ENCODE results near the gene ACBD6.
A peak's percentile ranks its signal among the peaks of the same experiment; 100 is the strongest.
"Not testable (repeated sequence)": the region's sequence is repeated elsewhere in the genome, so short reads cannot be mapped to it uniquely, and the experiment has no call there.

The ACBD6 gene

DNA sequence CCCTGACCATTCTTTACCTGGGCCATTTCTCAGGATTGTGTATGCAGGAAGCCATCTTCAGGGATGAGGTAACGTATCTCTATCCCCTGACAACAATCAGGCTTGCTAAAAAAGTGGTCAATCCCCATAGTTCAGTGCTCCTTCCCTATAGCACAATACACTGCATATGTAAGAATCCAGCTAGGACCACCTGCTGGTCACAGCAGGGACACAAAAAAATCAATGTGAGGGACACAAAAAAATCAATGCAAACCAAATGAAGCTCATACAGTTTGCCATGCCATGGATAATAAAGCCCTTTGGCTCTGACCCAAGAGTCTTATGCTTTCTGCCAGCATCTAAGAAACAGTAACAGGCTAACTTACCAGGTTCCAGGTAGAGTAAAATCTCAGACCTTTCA lies 16.3 kb downstream of the ACBD6 start:
- peak; percentile 14 for DNase-seq

GRCh38 chr1:180484490-180484889 lies 17.9 kb downstream of the ACBD6 start:
- DNase-seq = no peak

DNA sequence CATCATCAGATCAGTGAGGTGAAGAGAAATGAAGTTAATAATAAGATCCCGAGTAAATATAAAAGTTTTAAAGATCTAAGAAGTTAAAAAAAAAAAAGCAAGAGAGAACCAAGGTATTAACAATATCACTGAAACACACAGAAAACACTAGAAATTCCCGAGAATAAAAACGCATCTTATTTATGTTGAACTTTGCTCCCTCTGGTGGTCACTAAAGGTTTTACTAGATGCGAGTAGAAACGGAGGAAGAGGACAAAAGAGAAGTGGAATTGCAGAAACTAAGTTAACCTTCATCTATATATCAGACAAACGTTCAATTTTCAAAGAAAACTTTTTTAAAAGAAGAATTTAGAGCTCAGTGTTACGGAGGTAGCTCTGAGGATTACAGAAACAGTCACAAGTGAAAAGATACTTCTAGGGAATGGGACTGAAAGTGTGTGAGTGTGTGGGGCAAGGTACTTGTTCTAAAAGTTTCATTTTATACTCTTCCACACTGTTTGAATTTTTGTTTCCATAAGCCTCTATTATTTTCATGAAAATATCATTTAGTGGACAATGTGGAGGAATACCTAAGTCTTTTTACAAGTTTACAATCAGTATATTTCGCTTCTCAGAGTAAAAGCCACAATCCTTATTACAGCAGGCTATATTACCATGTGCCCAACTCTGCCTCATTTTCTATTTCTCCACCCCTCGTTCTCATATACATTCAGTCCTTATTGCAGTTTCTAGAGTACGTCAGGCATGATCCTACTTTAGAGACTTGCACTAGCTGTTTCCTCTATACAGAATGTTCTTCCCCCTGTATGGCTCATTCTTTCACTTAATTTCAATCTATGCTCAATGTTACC lies 19.7 kb downstream of the ACBD6 start:
- peak; percentile 70 for DNase-seq

GRCh38 chr1:180470031-180470430 lies 32.3 kb downstream of the ACBD6 start:
- DNase-seq = no peak

DNA sequence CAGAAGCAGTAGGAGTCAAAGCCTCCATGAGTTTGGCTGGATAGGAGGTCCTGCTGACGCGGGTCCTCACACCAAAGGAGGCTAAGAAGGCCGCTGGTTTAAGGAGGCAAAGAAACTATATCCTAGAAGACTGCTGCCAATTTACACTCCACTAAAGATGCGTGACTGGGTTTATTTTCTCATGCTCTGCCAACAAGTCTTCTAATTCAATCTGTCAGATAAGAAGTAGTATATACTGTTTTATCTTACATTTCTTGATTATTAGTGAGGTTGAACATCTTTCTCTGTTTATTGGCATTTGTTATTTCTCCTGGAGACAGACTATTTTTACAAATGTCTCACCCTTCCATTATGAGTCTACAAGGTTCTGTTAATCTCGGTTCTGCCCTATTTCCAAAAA lies 34.1 kb downstream of the ACBD6 start:
- DNase-seq = no peak

GRCh38 chr1:180462102-180462501 lies 40.3 kb downstream of the ACBD6 start:
- DNase-seq = no peak

- DNase-seq = not testable (repeated sequence)
Observed at GRCh38 chr1:180461682-180462081, 40.7 kb downstream of the ACBD6 start.

DNA sequence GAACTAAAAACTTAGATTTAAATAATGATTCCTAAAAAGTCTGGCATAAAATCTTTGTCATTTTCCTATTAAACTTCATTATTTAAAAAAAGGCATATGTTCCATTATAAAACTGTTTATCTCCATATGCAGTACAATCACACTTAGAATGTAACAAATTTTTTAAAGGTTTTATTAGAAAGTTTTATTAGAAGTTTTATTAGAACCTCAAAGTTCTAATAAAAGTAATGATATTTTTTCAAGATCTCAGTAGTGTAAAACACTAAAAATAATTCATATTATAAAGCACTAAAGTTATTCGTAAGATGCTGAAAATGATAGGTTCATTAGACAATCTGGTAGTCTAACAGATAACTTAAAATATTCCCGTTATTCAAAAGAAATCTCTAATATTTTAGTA lies 43.6 kb downstream of the ACBD6 start:
- no peak for DNase-seq

- DNase-seq = no peak
Observed at GRCh38 chr1:180456191-180456590, 46.2 kb downstream of the ACBD6 start.

DNA sequence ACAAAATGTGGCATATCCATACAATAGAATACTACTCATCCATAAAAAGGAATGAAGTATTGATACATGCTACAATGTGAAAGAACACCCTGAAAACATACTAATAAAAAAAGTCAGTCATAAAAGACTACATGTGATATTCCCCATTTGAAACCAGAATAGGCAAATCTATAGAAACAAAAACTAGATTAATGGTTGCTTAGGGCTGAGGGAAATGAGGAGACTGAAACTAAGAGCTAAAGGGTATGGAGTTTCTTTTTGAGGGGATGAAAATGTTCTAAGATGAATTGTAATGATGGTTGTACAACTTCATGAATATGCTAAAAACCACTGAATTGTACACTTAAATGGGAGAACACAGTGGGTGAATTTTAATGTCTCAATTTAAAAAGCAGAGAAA lies 50.9 kb downstream of the ACBD6 start:
- no peak for DNase-seq

DNA sequence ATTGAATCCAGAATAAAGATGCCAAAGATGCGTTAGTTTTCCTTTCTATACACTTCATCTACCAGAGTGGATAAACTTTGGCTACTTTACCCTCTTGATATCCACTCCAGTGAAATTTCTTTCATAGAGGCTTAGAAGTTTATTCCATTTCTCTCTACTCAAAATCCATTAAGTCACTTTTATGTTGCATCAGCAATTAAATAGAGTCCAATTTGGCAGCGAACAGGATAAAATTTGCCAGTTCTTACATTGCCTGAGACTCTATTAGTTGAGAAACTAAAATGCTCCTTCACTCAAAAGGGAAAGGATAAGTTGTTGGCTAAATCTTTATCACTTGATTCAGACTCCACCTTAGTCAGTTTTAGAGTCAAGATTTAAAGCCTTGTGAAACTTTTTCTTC lies 57.9 kb downstream of the ACBD6 start:
- peak; percentile 46 for DNase-seq

DNA sequence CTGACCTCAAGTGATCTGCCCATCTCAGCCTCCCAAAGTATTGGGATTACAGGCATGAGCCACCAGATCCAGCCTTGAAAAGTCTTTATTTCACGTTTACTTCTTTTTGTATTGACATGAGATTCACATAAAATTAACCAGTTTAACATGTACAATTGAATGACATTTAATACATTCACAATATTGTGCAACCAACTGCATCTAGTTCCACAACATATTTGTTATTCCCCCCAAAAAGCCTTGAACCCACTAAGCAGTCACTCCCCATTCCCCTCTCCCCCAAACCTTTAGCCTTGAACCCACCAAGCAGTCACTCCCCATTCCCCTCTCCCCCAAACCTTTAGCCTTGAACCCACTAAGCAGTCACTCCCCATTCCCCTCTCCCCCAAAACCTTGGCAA lies 62.0 kb downstream of the ACBD6 start:
- DNase-seq = no peak

GRCh38 chr1:180435566-180435965 lies 66.8 kb downstream of the ACBD6 start:
- no peak for DNase-seq

DNA sequence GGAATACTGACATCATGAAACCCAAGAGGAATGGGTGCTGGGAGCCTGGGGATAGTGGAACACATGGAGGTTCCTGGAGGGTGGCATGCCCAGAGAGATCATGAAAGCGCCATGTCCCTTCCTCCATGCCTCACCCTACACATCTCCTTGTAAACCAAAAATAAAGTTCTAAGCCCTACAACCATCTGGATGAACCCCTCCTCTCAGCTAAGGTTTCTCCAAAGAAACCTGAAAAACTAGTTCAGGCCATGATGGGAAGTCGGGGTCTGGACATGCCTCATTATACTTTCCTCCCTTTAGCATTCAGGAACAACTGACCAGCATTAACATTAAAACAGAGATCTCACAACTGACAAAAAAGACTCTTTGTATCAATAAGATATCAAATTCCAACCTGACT lies 68.5 kb downstream of the ACBD6 start:
- no peak for DNase-seq

- DNase-seq = no peak
Observed at GRCh38 chr1:180431683-180432082, 70.7 kb downstream of the ACBD6 start.

DNA sequence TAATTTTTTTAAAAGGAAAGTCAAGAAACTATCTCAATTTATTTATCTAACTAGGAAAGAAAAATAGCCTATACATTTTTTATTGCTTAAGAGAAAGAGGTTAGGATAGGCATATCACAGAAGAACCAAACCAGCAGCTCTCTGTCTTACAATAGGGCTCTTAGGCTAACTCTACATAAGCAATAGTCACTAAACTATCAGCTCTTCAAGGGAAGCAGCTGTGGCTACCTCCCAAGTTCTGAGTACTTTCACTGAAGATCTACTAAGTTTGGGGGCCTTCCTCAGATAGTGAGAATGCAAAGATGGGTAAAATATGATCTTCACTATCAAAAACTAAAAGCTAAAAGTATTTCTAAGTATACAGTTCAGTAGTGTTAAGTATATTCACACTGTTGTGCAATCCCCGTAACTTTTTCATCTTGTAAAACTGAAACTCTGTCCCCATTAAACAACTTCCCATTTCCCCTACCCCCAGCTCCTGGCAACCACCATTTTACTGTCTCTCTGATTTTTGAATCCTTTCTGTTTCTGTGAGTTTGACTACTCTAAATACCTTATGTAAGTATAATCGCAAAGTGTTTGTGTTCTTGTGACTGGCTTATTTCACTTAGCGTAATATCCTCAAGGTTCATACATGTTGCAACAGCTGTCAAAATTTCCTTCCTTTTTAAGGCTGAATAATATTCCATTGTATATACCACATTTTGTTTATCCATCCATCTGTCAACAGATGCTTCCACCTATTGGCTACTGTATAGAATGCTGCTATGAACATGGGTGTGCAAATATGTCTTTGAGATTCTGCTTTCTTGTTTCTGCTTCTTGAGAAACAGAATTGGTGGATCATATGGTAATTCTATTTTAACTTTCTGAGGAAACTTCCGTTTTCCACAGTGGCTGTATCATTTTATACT lies 73.3 kb downstream of the ACBD6 start:
- no peak for DNase-seq

- no peak for DNase-seq
Observed at GRCh38 chr1:180425952-180426351, 76.4 kb downstream of the ACBD6 start.

- peak; percentile 94 for DNase-seq
Observed at GRCh38 chr1:180424848-180425457, 77.4 kb downstream of the ACBD6 start.

DNA sequence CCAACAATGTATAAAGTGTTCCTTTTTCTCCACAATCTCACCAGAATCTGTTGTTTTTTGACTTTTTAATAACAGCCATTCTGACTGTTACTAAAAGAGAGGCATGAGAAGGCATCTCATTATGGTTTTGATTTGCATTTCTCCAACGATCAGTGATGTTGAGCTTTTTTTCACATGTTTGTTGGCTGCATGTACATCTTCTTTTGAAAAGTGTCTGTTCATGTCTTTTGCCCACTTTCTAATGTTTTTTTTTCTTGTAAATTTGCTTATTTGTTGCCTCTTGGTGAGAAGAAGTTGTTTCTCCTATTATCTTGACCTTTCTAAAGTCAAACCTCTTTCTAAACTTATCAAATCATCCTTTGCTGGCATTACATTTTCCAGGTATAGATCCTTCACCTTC lies 80.8 kb downstream of the ACBD6 start:
- DNase-seq = no peak

DNA sequence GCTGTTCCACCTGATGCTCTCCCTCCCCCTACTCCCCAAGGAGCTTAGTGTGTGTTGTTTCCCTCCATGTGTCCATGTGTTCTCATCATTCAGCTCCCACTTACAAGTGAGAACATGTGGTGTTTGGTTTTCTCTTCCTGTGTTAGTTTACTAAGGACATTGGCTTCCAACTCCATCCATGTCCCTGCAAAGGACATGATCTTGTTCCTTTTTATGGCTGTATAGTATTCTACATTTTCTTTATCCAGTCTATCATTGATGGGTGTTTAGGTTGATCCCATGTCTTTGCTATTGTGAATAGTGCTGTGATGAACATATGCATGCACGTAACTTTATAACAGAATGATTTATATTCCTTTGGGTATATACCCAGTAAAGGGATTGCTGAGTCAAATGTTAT lies 81.2 kb downstream of the ACBD6 start:
- not testable (repeated sequence) for DNase-seq

- DNase-seq = peak; percentile 80
Observed at GRCh38 chr1:180415985-180416633, 86.3 kb downstream of the ACBD6 start.

GRCh38 chr1:180415236-180415848 lies 87.0 kb downstream of the ACBD6 start:
- DNase-seq = no peak

- DNase-seq = no peak
Observed at GRCh38 chr1:180412583-180412982, 89.8 kb downstream of the ACBD6 start.
